T-cell (primary cell): ENCODE results near the gene ORC5. TPM values are rescaled to one million over a fixed set of nuclear protein-coding genes. Genes with fewer than 3 reads are reported as not detected.

Experiments
- ATAC-seq, 4 experiments: fragments of 200-7000 bp in 3 of 4; fragments of 150-1000 bp in 1 of 4; cut with Tn5 transposase; replicated peaks in 1 of 4; 1 replicate in 3 of 4; 2 replicates in 1 of 4; pipeline ENCODE4 v1.10.0; 2021; ENCODE audit warnings: moderate library complexity in 3 of 4, mild to moderate bottlenecking in 2 of 4, moderate number of reproducible peaks in 1 of 4
- CTCF ChIA-PET, 2 donors: fragments of 300-600 bp; sonication (Branson Sonifier 250); formaldehyde crosslinking; loops; one replicate each; lab custom pipeline; 2022; ENCODE audit warnings: antibody characterized with exemption in 2 of 2; lab: Charles Lee
- POLR2A ChIA-PET, 2 donors: fragments of 300-600 bp; sonication (Branson Sonifier 250); formaldehyde crosslinking; loops; one replicate each; lab custom pipeline; 2022; ENCODE audit warnings: antibody characterized with exemption in 2 of 2; lab: Charles Lee
- DNase-seq, 35 experiments: peaks; one replicate each; pipeline versions ENCODE4 v3.0.0 to v3.0.0-alpha.2; 2013 to 2023
- H3K27ac ChIP-seq: one replicate; pipeline ENCODE4 v1.5.1; 2013; ENCODE audit warnings: low read length
- H3K27me3 ChIP-seq, 2 experiments: replicated peaks in 1 of 2; 1 replicate in 1 of 2; 2 replicates in 1 of 2; pipeline versions ENCODE4 v1.6.1 to v1.7.0; 2013; ENCODE audit warnings: low read length in 1 of 2, mixed read lengths in 1 of 2; ENCODE audit not compliant: control insufficient read depth in 2 of 2, insufficient read depth in 2 of 2; ENCODE audit errors: extremely low read depth in 1 of 2
- H3K36me3 ChIP-seq, 2 donors: 1 replicate in 1 of 2; 2 replicates in 1 of 2; pipeline versions ENCODE4 v1.6.1 to v1.7.0; 2013; ENCODE audit warnings: low read length in 1 of 2; ENCODE audit not compliant: control insufficient read depth in 2 of 2, insufficient read depth in 1 of 2; ENCODE audit errors: extremely low read depth in 1 of 2
- H3K4me1 ChIP-seq, 2 experiments: 1 replicate in 1 of 2; 2 replicates in 1 of 2; pipeline versions ENCODE4 v1.6.1 to v1.7.0; 2013; ENCODE audit warnings: low read length in 2 of 2, mixed read lengths in 1 of 2; ENCODE audit not compliant: insufficient read depth in 2 of 2, control insufficient read depth in 1 of 2; ENCODE audit errors: extremely low read depth in 1 of 2
- H3K4me3 ChIP-seq, 2 donors: 1 replicate in 1 of 2; 2 replicates in 1 of 2; pipeline versions ENCODE4 v1.5.1 to v1.7.0; 2013; ENCODE audit warnings: mild to moderate bottlenecking in 2 of 2, low read length in 1 of 2, moderate library complexity in 1 of 2; ENCODE audit not compliant: control insufficient read depth in 1 of 2; ENCODE audit errors: extremely low read depth in 1 of 2
- H3K9me3 ChIP-seq: 2 replicates; pipeline ENCODE4 v1.7.0; 2013
- H3K27ac Mint-ChIP-seq, 2 donors: one replicate each; pipeline ENCODE4 v1.8.0; 2020 to 2021; ENCODE audit warnings: mild to moderate bottlenecking in 2 of 2, mixed read lengths in 2 of 2
- H3K27me3 Mint-ChIP-seq, 2 donors: one replicate each; pipeline ENCODE4 v1.8.0; 2021 to 2022; ENCODE audit warnings: mixed read lengths in 2 of 2
- H3K36me3 Mint-ChIP-seq: one replicate; pipeline ENCODE4 v1.8.0; 2021; ENCODE audit warnings: mixed read lengths
- H3K4me1 Mint-ChIP-seq, 3 donors: one replicate each; pipeline ENCODE4 v1.8.0; 2020 to 2022; ENCODE audit warnings: mixed read lengths in 3 of 3, mild to moderate bottlenecking in 1 of 3
- H3K4me3 Mint-ChIP-seq, 3 donors: one replicate each; pipeline ENCODE4 v1.8.0; 2020 to 2022; ENCODE audit warnings: mild to moderate bottlenecking in 3 of 3, mixed read lengths in 3 of 3, moderate library complexity in 3 of 3
- H3K9me3 Mint-ChIP-seq, 3 donors: one replicate each; pipeline ENCODE4 v1.8.0; 2020 to 2022; ENCODE audit warnings: mixed read lengths in 3 of 3
- WGBS: methylation state at CpG from one replicate; pipeline ENCODE4 v1.1.5; 2013; ENCODE audit warnings: missing lambda C conversion rate; ENCODE audit not compliant: insufficient coverage; 5-methylcytosine and 5-hydroxymethylcytosine counted together
- total RNA-seq, 35 experiments: library from RNA in 6 of 35; stranded (reverse) in 6 of 35; fragments of 120-200 nt in 1 of 35; gene quantifications; one replicate each; pipeline versions ENCODE4 v1.2.1 to v1.2.4 and lab custom pipeline; 2013 to 2026

Gene ORC5
- total RNA-seq, 5 donors from 2014 or later (not counting 1 experiment from before 2014, with no cell fraction given) = 10.4 to 26.9 (median 25.3) TPM

DNA sequence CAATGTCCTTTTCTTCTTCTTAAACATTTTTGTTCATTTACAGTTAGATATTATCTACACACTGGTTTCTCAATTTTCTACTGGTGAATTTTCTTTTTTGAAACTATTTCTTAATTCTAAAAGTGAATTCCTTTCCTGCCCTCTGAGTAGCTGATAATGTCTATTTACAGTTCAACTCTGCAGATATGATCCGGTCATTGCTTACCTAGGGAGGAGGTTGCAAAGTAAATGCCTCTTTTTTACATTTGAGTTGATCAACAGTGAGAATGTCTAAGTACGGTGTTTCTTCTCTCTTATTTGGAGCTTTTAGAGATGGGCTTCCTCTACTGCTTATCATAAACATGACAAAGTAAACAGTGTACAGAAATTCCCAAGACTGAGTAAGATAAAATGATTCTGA lies 20.6 kb upstream of the ORC5 start:
- no peak for DNase-seq
- H3K4me3 Mint-ChIP-seq = no peak overlapping the region
- H3K36me3 Mint-ChIP-seq = no peaks in the 10 kb centered on the region
- H3K27me3 ChIP-seq = peaks cover 11 to 20% of the 10 kb centered on the region in 2 experiments
- ChIA-PET POLR2A (no interaction called here), CTCF (no interaction called here)
- H3K27ac ChIP-seq = no peak overlapping the region
- no CpG with 5 or more reads among the region's 2 CpGs for WGBS
- no peaks in the 10 kb centered on the region for H3K9me3 ChIP-seq
- no peak overlapping the region for H3K27ac Mint-ChIP-seq
- peaks cover 23 to 29% of the 10 kb centered on the region in 2 donors for H3K27me3 Mint-ChIP-seq
- no peak overlapping the region for H3K4me3 ChIP-seq
- H3K9me3 Mint-ChIP-seq = no peaks in the 10 kb centered on the region
- no peaks in the 10 kb centered on the region for H3K36me3 ChIP-seq
- H3K4me1 Mint-ChIP-seq = peaks cover 0 to 5% (median 0%) of the 10 kb centered on the region in 3 donors
- peaks cover 0 to 7% of the 10 kb centered on the region in 2 experiments for H3K4me1 ChIP-seq
- no peak for ATAC-seq

DNA sequence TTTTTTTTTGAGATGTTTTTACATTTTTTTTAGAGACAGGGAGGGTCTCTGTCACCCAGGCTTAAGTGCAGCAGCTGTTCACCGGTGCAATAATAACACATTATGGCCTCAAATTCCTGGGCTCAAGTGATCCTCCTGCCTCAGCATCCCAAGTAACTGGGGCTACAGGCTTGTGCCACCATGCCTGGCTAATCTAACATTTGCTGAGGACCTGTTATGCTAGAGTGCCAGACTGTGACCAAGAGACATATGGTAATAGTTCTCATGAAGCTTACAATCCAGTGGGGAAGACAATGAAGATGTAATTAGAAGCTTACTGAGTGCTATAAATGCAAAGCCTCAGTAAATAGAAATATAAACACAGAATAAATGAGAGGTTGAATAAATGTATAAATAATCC lies 17.6 kb upstream of the ORC5 start:
- no peak overlapping the region for H3K4me3 ChIP-seq
- 83% methylated on average over 1 of the region's 1 CpG for WGBS
- H3K9me3 ChIP-seq = no peaks in the 10 kb centered on the region
- Mint-ChIP-seq H3K27ac (no peak overlapping the region), H3K9me3 (peaks cover 5 to 7% (median 6%) of the 10 kb centered on the region in 3 donors), H3K4me1 (no peaks in the 10 kb centered on the region), H3K4me3 (no peak overlapping the region), H3K36me3 (no peaks in the 10 kb centered on the region), H3K27me3 (peaks cover 20 to 23% of the 10 kb centered on the region in 2 donors)
- H3K27me3 ChIP-seq = peaks cover 2 to 7% of the 10 kb centered on the region in 2 experiments
- POLR2A ChIA-PET = no interaction called here
- DNase-seq = no peak
- ATAC-seq = no peak
- no peak overlapping the region for H3K27ac ChIP-seq
- no peaks in the 10 kb centered on the region for H3K36me3 ChIP-seq
- no peaks in the 10 kb centered on the region for H3K4me1 ChIP-seq
- CTCF ChIA-PET = interaction anchor here in 1 of 2 donors (0.6 kb wide), 1 partner anchor 883 kb away, joined by 3 read pairs; no protein-coding TSS in a partner anchor

DNA sequence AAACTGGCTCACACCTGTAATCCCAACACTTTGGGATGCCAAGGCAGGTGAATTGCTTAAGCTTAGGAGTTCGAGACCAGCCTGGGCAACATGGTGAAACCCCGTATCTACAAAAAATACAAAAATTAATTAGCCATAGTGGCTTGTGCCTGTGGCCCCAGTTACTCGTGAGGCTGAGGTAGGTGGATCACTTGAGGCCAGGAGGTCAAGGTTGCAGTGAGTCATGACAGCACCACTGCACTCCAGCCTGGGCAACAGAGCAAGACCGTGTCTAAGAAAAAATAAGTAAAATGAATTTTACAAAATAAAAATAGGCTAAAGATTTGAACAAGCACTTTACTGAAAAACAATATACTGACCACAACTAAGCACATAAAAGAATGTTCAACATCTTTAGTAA lies 9.8 kb upstream of the ORC5 start:
- no peaks in the 10 kb centered on the region for H3K36me3 Mint-ChIP-seq
- WGBS = 60% methylated on average over 1 of the region's 4 CpGs

DNA sequence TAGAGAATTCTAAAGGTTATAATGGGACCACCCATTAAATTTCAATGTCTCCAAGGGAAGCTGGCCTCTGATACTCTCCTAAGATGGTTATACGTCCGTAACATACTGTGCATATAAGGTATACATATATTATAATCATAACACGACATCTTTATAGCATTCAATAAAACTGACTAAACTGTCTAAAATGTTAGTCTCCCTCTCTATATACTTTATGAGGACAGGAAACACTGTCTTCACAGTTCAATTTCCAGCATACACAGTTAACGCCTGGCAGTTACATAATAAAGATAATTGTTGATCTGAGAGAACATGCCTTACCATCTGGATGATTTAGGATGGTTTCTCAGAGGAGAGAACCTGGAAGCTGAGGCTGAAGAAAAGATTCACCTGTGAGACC lies 1.2 kb upstream of the ORC5 start:
- ChIA-PET CTCF (interaction anchor here in 1 of 2 donors (1.8 kb wide), 1 partner anchor 22 kb away, joined by 5 read pairs; no protein-coding TSS in a partner anchor), POLR2A (no interaction called here)
- peaks cover 0 to 3% (median 0%) of the 10 kb centered on the region in 3 donors for H3K9me3 Mint-ChIP-seq
- Histone ChIP-seq H3K27me3 (no peaks in the 10 kb centered on the region), H3K9me3 (no peaks in the 10 kb centered on the region), H3K27ac (no peak overlapping the region), H3K36me3 (no peaks in the 10 kb centered on the region), H3K4me3 (no peak overlapping the region), H3K4me1 (peaks cover 9 to 10% of the 10 kb centered on the region in 2 experiments)
- H3K36me3 Mint-ChIP-seq = peaks cover 8% of the 10 kb centered on the region
- H3K4me1 Mint-ChIP-seq = peaks cover 31 to 34% (median 31%) of the 10 kb centered on the region in 3 donors
- no peak overlapping the region for H3K27ac Mint-ChIP-seq
- no CpG with 5 or more reads among the region's 4 CpGs for WGBS
- ATAC-seq = no peak
- H3K27me3 Mint-ChIP-seq = peaks cover 19 to 32% of the 10 kb centered on the region in 2 donors
- H3K4me3 Mint-ChIP-seq = peak overlapping the region in 2 of 3 donors; percentile 91 to 94
- DNase-seq = no peak

More for the DNA sequence above, 9.8 kb upstream of the ORC5 start:
- ATAC-seq (no peak), DNase-seq (no peak)
- no peaks in the 10 kb centered on the region for H3K4me1 ChIP-seq
- ChIA-PET CTCF (no interaction called here), POLR2A (no interaction called here)
- peaks cover 14 to 17% of the 10 kb centered on the region in 2 donors for H3K27me3 Mint-ChIP-seq
- no peak overlapping the region for H3K27ac Mint-ChIP-seq
- H3K36me3 ChIP-seq = no peaks in the 10 kb centered on the region
- no peak overlapping the region for H3K27ac ChIP-seq
- no peaks in the 10 kb centered on the region for H3K4me1 Mint-ChIP-seq
- H3K4me3 ChIP-seq = no peak overlapping the region
- H3K27me3 ChIP-seq = no peaks in the 10 kb centered on the region
- H3K9me3 ChIP-seq = no peaks in the 10 kb centered on the region
- no peak overlapping the region for H3K4me3 Mint-ChIP-seq
- H3K9me3 Mint-ChIP-seq = peaks cover 3 to 15% (median 12%) of the 10 kb centered on the region in 3 donors

DNA sequence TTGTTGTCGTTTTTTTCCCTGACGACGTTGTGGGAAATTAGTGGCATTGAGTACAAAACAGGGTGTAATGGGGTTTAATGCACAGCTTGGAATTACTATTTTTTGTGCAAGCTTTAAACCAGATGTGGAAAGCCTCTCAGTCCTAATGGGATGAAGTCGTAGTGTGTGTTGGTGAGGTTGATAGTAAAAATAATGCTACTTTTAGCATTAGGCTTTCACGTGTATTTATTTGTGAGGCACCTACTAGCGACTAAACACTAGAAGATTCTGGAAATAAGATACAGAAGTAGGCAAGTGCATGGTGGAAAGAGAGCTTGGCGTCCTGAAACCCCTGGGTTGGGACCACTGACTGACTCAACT lies 588 bp upstream of the ORC5 start:
- H3K27me3 ChIP-seq = no peaks in the 10 kb centered on the region
- H3K27ac ChIP-seq = peak overlapping the region; percentile 90
- Mint-ChIP-seq H3K9me3 (peaks cover 0 to 3% (median 0%) of the 10 kb centered on the region in 3 donors), H3K4me3 (peak overlapping the region; percentile 91 to 95 (median 94)), H3K4me1 (peaks cover 31 to 39% (median 35%) of the 10 kb centered on the region in 3 donors), H3K27ac (peak overlapping the region; percentile 88 to 97), H3K27me3 (peaks cover 19 to 32% of the 10 kb centered on the region in 2 donors), H3K36me3 (peaks cover 15% of the 10 kb centered on the region)
- peaks cover 9 to 10% of the 10 kb centered on the region in 2 experiments for H3K4me1 ChIP-seq
- 0% methylated on average over 1 of the region's 7 CpGs for WGBS
- DNase-seq (no peak), ATAC-seq (no peak)
- POLR2A ChIA-PET = interaction anchor here in 1 of 2 donors (0.6 kb wide), 1 partner anchor 1052 kb away, joined by 5 read pairs; no protein-coding TSS in a partner anchor
- peak overlapping the region; percentile 87 to 93 for H3K4me3 ChIP-seq
- H3K36me3 ChIP-seq = peaks cover 0 to 5% of the 10 kb centered on the region in 2 donors
- H3K9me3 ChIP-seq = no peaks in the 10 kb centered on the region
- CTCF ChIA-PET = interaction anchor here in 1 of 2 donors (0.6 to 1.8 kb wide), 2 partner anchors 23 to 773 kb away, joined by 3 to 5 read pairs; no protein-coding TSS in a partner anchor

DNA sequence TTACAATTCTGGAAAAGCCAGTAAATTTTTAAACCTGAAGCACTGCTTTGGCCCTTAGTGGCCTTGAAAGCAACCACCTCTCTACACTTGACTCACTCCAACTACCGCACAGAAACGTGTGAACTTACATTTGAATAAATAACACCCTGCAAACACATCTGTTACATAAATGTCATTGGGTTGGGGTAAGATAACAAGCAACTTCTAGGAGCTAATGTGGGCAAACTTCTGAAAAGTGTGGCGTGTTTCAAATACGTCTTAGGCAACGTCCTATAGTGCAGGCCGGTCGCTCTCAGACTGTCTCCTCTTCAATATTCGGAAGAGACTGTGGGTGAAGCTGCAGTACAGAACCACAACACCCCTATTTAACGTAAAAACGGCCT lies 474 bp downstream of the ORC5 start:
- Mint-ChIP-seq H3K27me3 (peaks cover 13 to 24% of the 10 kb centered on the region in 2 donors), H3K27ac (peak overlapping the region; percentile 88 to 97), H3K9me3 (peaks cover 0 to 3% (median 0%) of the 10 kb centered on the region in 3 donors), H3K4me1 (peaks cover 38 to 42% (median 41%) of the 10 kb centered on the region in 3 donors), H3K36me3 (peaks cover 25% of the 10 kb centered on the region), H3K4me3 (peak overlapping the region; percentile 91 to 95 (median 94))
- ATAC-seq = peak; percentile 51 to 60 (median 53)
- DNase-seq = peak in 14 of 35 experiments; percentile 0 to 48 (median 9)
- WGBS = 0% methylated on average over 3 of the region's 10 CpGs
- Histone ChIP-seq H3K4me1 (peaks cover 9 to 10% of the 10 kb centered on the region in 2 experiments), H3K9me3 (no peaks in the 10 kb centered on the region), H3K27me3 (no peaks in the 10 kb centered on the region), H3K36me3 (peaks cover 0 to 15% of the 10 kb centered on the region in 2 donors), H3K4me3 (peak overlapping the region; percentile 87 to 93), H3K27ac (peak overlapping the region; percentile 63)
- ChIA-PET POLR2A (no interaction called here), CTCF (no interaction called here)
